GM23248 (cell line): ENCODE data around the gene UCP3. TPM values are rescaled to one million over a fixed set of nuclear protein-coding genes. Genes with fewer than 3 reads are reported as not detected.
A peak's percentile ranks its signal among the peaks of the same experiment; 100 is the strongest.

Source experiments
- DNase-seq: peaks from one replicate; pipeline ENCODE4 v3.0.0-alpha.2; 2015
- H2AFZ ChIP-seq: fragments of 200-600 bp; sonication (generic); 2 replicates; pipeline ENCODE4 v1.6.1; 2016; ENCODE audit warnings: antibody characterized with exemption
- H3F3A ChIP-seq: fragments of 200-600 bp; sonication (generic); 2 replicates; pipeline ENCODE4 v1.6.1; 2016; ENCODE audit warnings: mild to moderate bottlenecking, antibody characterized with exemption, mixed run types; ENCODE audit not compliant: insufficient read depth
- H3K27ac ChIP-seq: fragments of 200-600 bp; sonication (generic); 2 replicates; pipeline ENCODE4 v1.5.1; 2016; ENCODE audit warnings: mild to moderate bottlenecking
- H3K27me3 ChIP-seq: fragments of 200-600 bp; sonication (generic); replicated peaks from 2 replicates; pipeline ENCODE4 v1.6.1; 2016; ENCODE audit warnings: mild to moderate bottlenecking; ENCODE audit not compliant: insufficient read depth
- H3K36me3 ChIP-seq: fragments of 200-600 bp; sonication (generic); 2 replicates; pipeline ENCODE4 v1.6.1; 2016; ENCODE audit warnings: low read depth, mild to moderate bottlenecking
- H3K4me1 ChIP-seq: fragments of 200-600 bp; sonication (generic); 2 replicates; pipeline ENCODE4 v1.6.1; 2016; ENCODE audit warnings: mild to moderate bottlenecking; ENCODE audit not compliant: insufficient read depth
- H3K4me2 ChIP-seq: fragments of 200-600 bp; sonication (generic); one replicate; pipeline ENCODE4 v1.6.1; 2016; ENCODE audit warnings: mild to moderate bottlenecking; ENCODE audit not compliant: unreplicated experiment
- H3K4me3 ChIP-seq: fragments of 200-600 bp; sonication (generic); 2 replicates; pipeline ENCODE4 v1.5.1; 2016; ENCODE audit warnings: mild to moderate bottlenecking
- H3K79me2 ChIP-seq: fragments of 200-600 bp; sonication (generic); 2 replicates; pipeline ENCODE4 v1.6.1; 2016; ENCODE audit warnings: mild to moderate bottlenecking; ENCODE audit not compliant: insufficient read depth
- H3K9ac ChIP-seq: fragments of 200-600 bp; sonication (generic); 2 replicates; pipeline ENCODE4 v1.6.1; 2016; ENCODE audit warnings: mild to moderate bottlenecking
- H3K9me2 ChIP-seq: fragments of 200-600 bp; sonication (generic); 2 replicates; pipeline ENCODE4 v1.6.1; 2016; ENCODE audit warnings: mixed run types, mild to moderate bottlenecking, moderate library complexity; ENCODE audit not compliant: insufficient read depth
- H3K9me3 ChIP-seq: fragments of 200-600 bp; sonication (generic); one replicate; pipeline ENCODE4 v1.6.1; 2017; ENCODE audit warnings: low read depth
- H4K20me1 ChIP-seq: fragments of 200-600 bp; sonication (generic); 2 replicates; pipeline ENCODE4 v1.6.0; 2016; ENCODE audit not compliant: insufficient read depth
- EZH2 ChIP-seq: fragments of 200-600 bp; sonication (generic); IDR thresholded peaks from 2 replicates; pipeline ENCODE4 v1.6.1; 2018; ENCODE audit warnings: antibody characterized with exemption, mild to moderate bottlenecking; ENCODE audit not compliant: insufficient read depth, poor library complexity, severe bottlenecking
- EZH2phosphoT487 ChIP-seq: fragments of 200-600 bp; sonication (generic); IDR thresholded peaks from 2 replicates; pipeline ENCODE4 v1.6.1; 2018; ENCODE audit warnings: antibody characterized with exemption, moderate library complexity, mild to moderate bottlenecking, low read depth; ENCODE audit not compliant: insufficient read depth
- WGBS, 2 experiments: methylation state at CpG; one replicate each; pipeline ENCODE4 v1.1.6; 2015 to 2017; ENCODE audit warnings: low lambda C conversion rate in 2 of 2, low coverage in 1 of 2; ENCODE audit errors: missing lambda C conversion rate in 2 of 2; 5-methylcytosine and 5-hydroxymethylcytosine counted together
- in situ Hi-C: fragments of 300-500 bp; cut with MboI; formaldehyde crosslinking; loops from 2 replicates; pipeline ENCODE4 v1.15.0; 2020
- polyA plus RNA-seq: library from polyadenylated mRNA; unstranded; fragments of >200 nt; fragmentation: Nextera tagmentation; extraction: Ambion mirVana; gene quantifications from 2 replicates; pipeline ENCODE4 v1.2.1, GENCODE V29; 2016
- total RNA-seq: library from RNA; depleted of rRNA; stranded (reverse); fragments of >200 nt; shearing (Covaris generic); gene quantifications from 2 replicates; pipeline ENCODE4 v1.2.3, GENCODE V29; 2014

The UCP3 gene
- total and polyA plus RNA-seq, 2 experiments from 2014 or later = 0.11 TPM; not detected in 1

DNA sequence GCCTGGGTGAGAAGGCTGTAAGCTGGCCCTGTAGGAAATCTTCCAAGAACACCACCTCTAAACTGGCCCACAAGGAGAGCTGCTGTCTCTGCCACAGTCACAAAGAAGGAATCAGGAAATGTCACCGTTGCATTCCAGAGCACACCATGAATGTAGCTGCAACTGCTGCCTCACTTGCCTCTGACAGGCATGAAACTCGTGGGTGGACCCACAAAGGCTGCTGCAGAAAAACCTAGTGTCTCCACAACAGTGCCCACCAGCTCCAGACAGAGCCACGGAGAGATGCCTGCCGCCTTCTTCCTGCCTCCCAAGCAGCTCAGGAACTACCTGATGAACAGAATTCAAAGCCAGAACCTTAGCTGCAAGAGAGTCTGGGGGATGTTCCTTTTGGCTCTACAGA is 47.6 kb downstream of the UCP3 start:
- H3K9me3 ChIP-seq = no peaks in the 10 kb centered on the region
- H3F3A ChIP-seq = no peaks in the 10 kb centered on the region
- H3K36me3 ChIP-seq = no peaks in the 10 kb centered on the region
- 38 to 47% methylated on average over 4 of the region's 4 CpGs for WGBS, 2 experiments
- H3K9ac ChIP-seq = no peak overlapping the region
- H3K27ac ChIP-seq = no peak overlapping the region
- peak overlapping the region; percentile 11; the same call in 1 of the 2 replicates for H2AFZ ChIP-seq
- H3K79me2 ChIP-seq = no peaks in the 10 kb centered on the region
- H4K20me1 ChIP-seq = no peaks in the 10 kb centered on the region
- TF ChIP-seq EZH2phosphoT487 = no peak
- TF ChIP-seq EZH2 = no peak
- in situ Hi-C loops = no loop called here
- DNase-seq = peak; percentile 72
- no peak overlapping the region for H3K4me3 ChIP-seq
- H3K27me3 ChIP-seq = no peaks in the 10 kb centered on the region
- peak overlapping the region; percentile 39 for H3K4me2 ChIP-seq
- peaks cover 11% of the 10 kb centered on the region; the same call in 1 of the 2 replicates for H3K4me1 ChIP-seq
- no peaks in the 10 kb centered on the region for H3K9me2 ChIP-seq

DNA sequence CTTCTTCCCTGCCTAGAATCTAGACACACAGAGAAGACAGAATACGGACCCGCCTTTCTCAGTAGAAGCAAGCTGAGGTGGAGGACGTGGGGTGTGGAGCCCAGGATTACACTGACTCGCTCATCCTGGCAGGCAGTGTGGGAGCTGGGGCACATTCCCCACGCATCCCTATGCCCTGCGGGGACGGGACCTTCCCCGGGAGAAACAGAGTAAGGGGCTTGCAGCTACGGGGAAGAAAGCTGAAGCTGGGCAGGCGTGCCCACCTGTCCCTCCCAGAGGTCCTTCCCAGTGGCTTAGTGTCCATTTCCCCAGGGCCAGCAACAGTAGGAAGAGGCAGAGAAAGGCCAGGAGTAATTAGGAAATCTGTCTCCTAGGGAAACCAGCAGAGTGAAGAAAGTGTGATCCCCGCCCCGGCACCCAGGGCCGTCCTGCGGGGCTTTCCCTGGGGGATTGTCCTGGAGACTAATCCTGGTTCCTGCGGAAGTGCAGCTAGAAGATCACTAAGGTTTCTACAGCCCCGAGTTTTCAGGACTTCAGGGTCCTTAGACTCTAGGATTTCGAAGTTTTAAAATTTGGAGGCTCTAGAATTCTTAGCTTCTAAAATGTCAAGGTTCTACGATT is 50.3 kb downstream of the UCP3 start:
- H3K4me1 ChIP-seq = peaks cover 12% of the 10 kb centered on the region; the same call in 1 of the 2 replicates
- H4K20me1 ChIP-seq = no peaks in the 10 kb centered on the region
- H2AFZ ChIP-seq = no peak overlapping the region
- H3K4me3 ChIP-seq = no peak overlapping the region
- in situ Hi-C loops = no loop called here
- no peaks in the 10 kb centered on the region for H3K9me2 ChIP-seq
- no peaks in the 10 kb centered on the region for H3F3A ChIP-seq
- no peaks in the 10 kb centered on the region for H3K36me3 ChIP-seq
- DNase-seq = no peak
- H3K9me3 ChIP-seq = no peaks in the 10 kb centered on the region
- no peak overlapping the region for H3K4me2 ChIP-seq
- no peak overlapping the region for H3K27ac ChIP-seq
- no peak overlapping the region for H3K9ac ChIP-seq
- no peaks in the 10 kb centered on the region for H3K27me3 ChIP-seq
- WGBS, 2 experiments = 77 to 78% methylated on average over 17 to 18 of the region's 18 CpGs
- TF ChIP-seq EZH2phosphoT487 (no peak), EZH2 (no peak)
- H3K79me2 ChIP-seq = no peaks in the 10 kb centered on the region

DNA sequence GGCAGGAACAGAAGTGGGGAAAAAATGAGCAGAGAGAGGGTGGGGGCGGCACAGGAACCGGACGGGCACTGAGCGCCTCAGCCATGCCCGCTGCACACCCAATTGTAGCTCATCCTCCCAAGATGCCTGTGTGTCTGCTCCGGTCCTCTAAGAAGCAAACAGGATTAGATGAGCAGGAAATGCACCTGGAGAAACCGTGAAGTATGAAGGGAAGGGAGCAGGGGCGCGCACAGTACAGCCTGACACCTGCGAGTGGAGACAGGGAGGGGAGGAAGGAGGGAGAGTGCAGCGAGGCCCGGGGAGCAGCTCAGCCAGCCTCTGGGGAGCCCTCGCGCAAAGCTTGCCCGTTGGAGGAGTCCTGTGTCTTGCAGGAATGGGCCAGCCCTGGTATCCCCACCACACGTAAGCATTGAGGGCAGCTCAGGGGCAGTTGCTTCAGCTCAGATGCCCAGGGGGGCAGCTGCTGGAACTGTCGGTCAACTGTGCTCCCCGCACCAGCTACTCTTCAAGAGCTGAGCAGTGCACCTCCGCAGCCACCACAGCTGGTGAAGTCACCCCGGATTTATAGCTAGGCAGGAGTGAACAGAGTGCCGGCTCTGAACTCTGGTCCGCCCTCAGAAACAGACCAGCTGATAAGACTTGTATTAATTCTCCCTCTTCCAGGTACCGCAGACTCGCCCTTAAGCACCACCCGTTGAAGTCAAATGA is 51.1 kb downstream of the UCP3 start:
- in situ Hi-C loops = no loop called here
- TF ChIP-seq EZH2phosphoT487 (no peak), EZH2 (no peak)
- 40 to 48% methylated on average over 25 of the region's 25 CpGs for WGBS, 2 experiments
- Histone ChIP-seq H3K4me3 (no peak overlapping the region), H3K9ac (no peak overlapping the region), H4K20me1 (no peaks in the 10 kb centered on the region), H2AFZ (no peak overlapping the region), H3K27ac (no peak overlapping the region), H3K27me3 (no peaks in the 10 kb centered on the region), H3K4me1 (peaks cover 12% of the 10 kb centered on the region; the same call in 1 of the 2 replicates), H3K9me3 (no peaks in the 10 kb centered on the region), H3K4me2 (no peak overlapping the region), H3K79me2 (no peaks in the 10 kb centered on the region), H3K9me2 (no peaks in the 10 kb centered on the region), H3K36me3 (no peaks in the 10 kb centered on the region), H3F3A (no peaks in the 10 kb centered on the region)
- DNase-seq = no peak

DNA sequence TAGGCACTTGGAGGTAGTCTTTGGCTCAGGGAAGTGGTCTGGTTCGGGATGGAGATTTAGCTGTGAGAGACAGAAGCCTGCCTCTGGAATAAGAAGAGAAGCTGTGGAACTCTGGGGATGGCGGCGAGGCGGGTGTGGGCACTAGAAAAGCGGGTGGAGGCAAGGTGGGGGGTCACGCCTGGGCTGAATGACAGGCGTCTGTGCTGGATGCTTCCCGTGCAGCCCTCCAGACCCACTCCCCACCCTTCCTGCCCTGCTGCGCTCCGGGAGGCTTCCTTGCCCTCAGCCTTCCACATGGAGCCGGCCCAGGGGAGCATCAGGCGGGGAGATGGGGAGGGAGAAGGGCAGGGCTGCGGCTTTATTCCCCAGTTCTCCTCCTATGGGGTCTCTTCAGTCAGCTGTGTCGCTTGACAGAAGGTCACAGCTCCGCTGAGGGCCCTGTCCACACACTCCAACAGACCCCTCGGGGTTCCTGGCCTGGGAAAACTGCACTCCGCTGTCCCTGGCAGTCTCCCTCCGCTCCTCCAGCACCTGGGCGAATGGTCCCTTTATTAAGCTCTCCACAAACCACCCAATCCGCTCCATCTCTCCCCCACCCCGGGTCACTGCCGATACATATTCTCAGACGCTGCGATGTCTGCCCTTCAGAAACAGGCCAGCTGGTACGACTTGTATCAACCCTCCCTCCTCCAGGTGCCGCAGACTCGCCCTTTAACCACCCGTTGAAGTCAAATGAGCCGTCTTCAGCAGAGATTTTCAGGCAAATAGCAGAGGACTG is 51.8 kb downstream of the UCP3 start:
- DNase-seq = no peak
- Histone ChIP-seq H3K9me3 (no peaks in the 10 kb centered on the region), H3K4me1 (peaks cover 12% of the 10 kb centered on the region; the same call in 1 of the 2 replicates), H4K20me1 (no peaks in the 10 kb centered on the region), H2AFZ (no peak overlapping the region), H3K36me3 (no peaks in the 10 kb centered on the region), H3K27me3 (no peaks in the 10 kb centered on the region), H3F3A (no peaks in the 10 kb centered on the region), H3K79me2 (no peaks in the 10 kb centered on the region), H3K9me2 (no peaks in the 10 kb centered on the region), H3K4me3 (no peak overlapping the region), H3K27ac (no peak overlapping the region), H3K9ac (no peak overlapping the region), H3K4me2 (no peak overlapping the region)
- in situ Hi-C loops = no loop called here
- 35% methylated on average over 28 to 29 of the region's 29 CpGs for WGBS, 2 experiments
- TF ChIP-seq EZH2 (no peak), EZH2phosphoT487 (no peak)
